ENCODE measurements around the gene MICU2. TPM values are rescaled to one million over a fixed set of nuclear protein-coding genes. Genes with fewer than 3 reads are reported as not detected.

MICU2 gene
- total and polyA plus RNA-seq, 10 of the 15 experiments (the other 5 are each of a cell fraction or from before 2014, with no cell fraction given): 17.7 to 56.6 (median 43.8) TPM

DNA sequence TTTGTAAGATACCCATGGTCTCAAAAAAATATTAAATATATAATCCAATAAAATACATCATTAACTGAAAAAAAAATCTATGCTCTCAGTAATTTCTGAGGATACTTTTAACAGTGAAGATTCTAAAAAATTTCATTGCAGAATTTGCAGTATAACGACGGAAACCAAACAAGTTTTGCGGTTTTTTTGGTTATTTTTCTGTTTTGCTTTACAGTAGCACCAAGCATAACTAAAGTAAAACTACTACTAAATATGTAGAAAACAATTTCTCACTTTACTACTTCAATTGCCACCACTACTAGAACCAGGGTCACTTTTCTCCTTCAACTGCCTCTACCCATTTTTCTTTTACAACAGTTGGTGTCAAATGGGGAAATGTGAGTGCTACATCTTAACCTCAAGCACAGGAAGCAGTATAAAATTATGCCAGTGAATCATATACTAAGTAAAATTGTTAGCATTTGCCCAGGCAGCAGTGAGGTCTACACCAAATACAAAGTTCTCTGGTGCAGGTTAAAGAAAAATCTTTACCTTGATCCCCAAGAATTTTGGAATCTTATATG, 24.1 kb downstream of the MICU2 start:
- Histone ChIP-seq H3K9me3 (replicated peaks; ENCODE audit: control insufficient read depth, insufficient read depth, low read length) (peaks cover 8% of the 10 kb centered on the region), H3K27ac (ENCODE audit: control insufficient read depth, insufficient read depth) (no peak overlapping the region), H3K9ac (ENCODE audit: control insufficient read depth, insufficient read depth, low read length) (no peak overlapping the region), H3K79me2 (ENCODE audit: control insufficient read depth, insufficient read depth, low read length) (peaks cover 4% of the 10 kb centered on the region), H3K4me3 (no peak overlapping the region), H3K4me2 (ENCODE audit: control insufficient read depth, insufficient read depth) (peak overlapping the region; percentile 54; the same call in 1 of the 2 replicates), H3K36me3 (ENCODE audit: control insufficient read depth in 2 of 2, insufficient read depth in 2 of 2, low read length in 1 of 2) (0 out of 4 replicates have a peak, but pooled peaks cover 0 to 2% of the 10 kb centered on the region in 2 experiments), H4K20me1 (ENCODE audit: control insufficient read depth, insufficient read depth) (no peaks in the 10 kb centered on the region), H2AFZ (ENCODE audit: control insufficient read depth, low read depth, low read length) (no peak overlapping the region), H3K4me1 (ENCODE audit: control insufficient read depth, insufficient read depth, low read length) (peaks cover 4% of the 10 kb centered on the region), H3K27me3 (replicated peaks in 1 of 2; ENCODE audit: control insufficient read depth in 2 of 2, insufficient read depth in 2 of 2, low read length in 1 of 2) (no peaks in the 10 kb centered on the region)
- no TSS peak for BruUV-seq (replicated peaks)
- ChIA-PET RAD21 (ENCODE audit: unreplicated experiment) (interaction anchor here (1.1 kb wide), 1 partner anchor 24 kb away, joined by 3 read pairs; the partner anchor contains the start of gene MICU2), POLR2A (no interaction called here), CTCF (interaction anchor here (0.8 kb wide), 1 partner anchor 9 kb away, joined by 3 read pairs; no protein-coding TSS in a partner anchor), SMC1A (ENCODE audit: uncharacterized antibody, unreplicated experiment) (interaction anchor here (1.3 kb wide), 1 partner anchor 20 kb away, joined by 3 read pairs; no protein-coding TSS in a partner anchor)
- intact Hi-C loops (cut with micrococcal nuclease; ENCODE audit: unreplicated experiment) (no loop called here), in situ Hi-C loops (cut with MboI) (loop anchor here (5.0 kb wide), 1 partner anchor 53 kb away; no protein-coding TSS in a partner anchor)
- FAIRE-seq: peak; percentile 76
- peak; percentile 19 for DNase-seq (ENCODE audit: low read depth, low spot score)
- TF ChIP-seq NFIC (IDR thresholded peaks at IDR 0.05; ENCODE audit: low read depth, low read length) (no peak), RUNX3 (IDR thresholded peaks at IDR 0.05; ENCODE audit: low read length) (peak; percentile 62), MYC (IDR thresholded peaks at IDR 0.05; ENCODE audit: insufficient read depth, insufficient read length, insufficient replicate concordance, low read length, severe bottlenecking) (no peak), SMAD1 (IDR thresholded peaks at IDR 0.05; ENCODE audit: low read depth, partially characterized antibody) (no peak)
- peak; percentile 83 for ATAC-seq
- 0% methylated on average over 3 of the region's 3 CpGs for WGBS (ENCODE audit: insufficient coverage, insufficient replicate concordance, low lambda C conversion rate, missing lambda C conversion rate)

DNA sequence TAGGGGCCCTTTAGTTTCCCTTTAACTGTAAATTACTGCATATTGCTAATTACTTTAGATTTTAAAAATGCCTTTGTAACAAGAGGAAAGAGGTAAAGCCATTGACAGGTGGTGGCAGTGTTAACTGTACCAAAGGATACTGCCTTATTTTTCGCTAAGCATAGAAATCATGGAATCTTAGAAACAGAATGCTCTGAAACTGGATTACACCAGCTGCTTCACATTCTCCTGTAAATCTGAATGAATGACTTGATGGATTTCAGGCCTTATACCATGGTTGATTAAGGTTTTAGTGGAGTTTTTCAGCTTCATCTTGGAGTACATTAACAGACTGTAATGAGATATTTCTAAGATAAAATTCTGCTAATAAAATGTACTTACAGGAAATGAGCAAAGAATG, 25.2 kb downstream of the MICU2 start:
- Histone ChIP-seq H3K9ac (ENCODE audit: control insufficient read depth, insufficient read depth, low read length) (no peak overlapping the region), H3K4me2 (ENCODE audit: control insufficient read depth, insufficient read depth) (no peak overlapping the region), H3K4me3 (no peak overlapping the region), H3K36me3 (ENCODE audit: control insufficient read depth in 2 of 2, insufficient read depth in 2 of 2, low read length in 1 of 2) (0 out of 4 replicates have a peak, but pooled peaks cover 0 to 2% of the 10 kb centered on the region in 2 experiments), H4K20me1 (ENCODE audit: control insufficient read depth, insufficient read depth) (no peaks in the 10 kb centered on the region), H3K9me3 (replicated peaks; ENCODE audit: control insufficient read depth, insufficient read depth, low read length) (peaks cover 8% of the 10 kb centered on the region), H3K27ac (ENCODE audit: control insufficient read depth, insufficient read depth) (no peak overlapping the region), H3K79me2 (ENCODE audit: control insufficient read depth, insufficient read depth, low read length) (peaks cover 4% of the 10 kb centered on the region), H2AFZ (ENCODE audit: control insufficient read depth, low read depth, low read length) (no peak overlapping the region), H3K4me1 (ENCODE audit: control insufficient read depth, insufficient read depth, low read length) (peaks cover 4% of the 10 kb centered on the region), H3K27me3 (replicated peaks in 1 of 2; ENCODE audit: control insufficient read depth in 2 of 2, insufficient read depth in 2 of 2, low read length in 1 of 2) (no peaks in the 10 kb centered on the region)
- in situ Hi-C loops (cut with MboI) (loop anchor here (5.0 kb wide), 1 partner anchor 51 kb away; no protein-coding TSS in a partner anchor), intact Hi-C loops (cut with micrococcal nuclease; ENCODE audit: unreplicated experiment) (no loop called here)
- DNase-seq (ENCODE audit: low read depth, low spot score) (no peak), FAIRE-seq (no peak), ATAC-seq (no peak)
- ChIA-PET SMC1A (ENCODE audit: uncharacterized antibody, unreplicated experiment) (interaction anchor here (0.6 to 1.5 kb wide), 2 partner anchors 21 to 1070 kb away, joined by 3 to 5 read pairs; no protein-coding TSS in a partner anchor), RAD21 (ENCODE audit: unreplicated experiment) (no interaction called here), POLR2A (no interaction called here), CTCF (no interaction called here)
- 100% methylated on average over 1 of the region's 1 CpG for WGBS (ENCODE audit: insufficient coverage, insufficient replicate concordance, low lambda C conversion rate, missing lambda C conversion rate)
- BruUV-seq (replicated peaks): no TSS peak
- TF ChIP-seq SRF (IDR thresholded peaks at IDR 0.05; ENCODE audit: low read depth in 2 of 2, low read length in 2 of 2): no peak
- TF ChIP-seq, protein P1, sequence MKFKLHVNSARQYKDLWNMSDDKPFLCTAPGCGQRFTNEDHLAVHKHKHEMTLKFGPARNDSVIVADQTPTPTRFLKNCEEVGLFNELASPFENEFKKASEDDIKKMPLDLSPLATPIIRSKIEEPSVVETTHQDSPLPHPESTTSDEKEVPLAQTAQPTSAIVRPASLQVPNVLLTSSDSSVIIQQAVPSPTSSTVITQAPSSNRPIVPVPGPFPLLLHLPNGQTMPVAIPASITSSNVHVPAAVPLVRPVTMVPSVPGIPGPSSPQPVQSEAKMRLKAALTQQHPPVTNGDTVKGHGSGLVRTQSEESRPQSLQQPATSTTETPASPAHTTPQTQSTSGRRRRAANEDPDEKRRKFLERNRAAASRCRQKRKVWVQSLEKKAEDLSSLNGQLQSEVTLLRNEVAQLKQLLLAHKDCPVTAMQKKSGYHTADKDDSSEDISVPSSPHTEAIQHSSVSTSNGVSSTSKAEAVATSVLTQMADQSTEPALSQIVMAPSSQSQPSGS (IDR thresholded peaks at IDR 0.05; ENCODE audit: low read length): no peak
- TF ChIP-seq RUNX3 (IDR thresholded peaks at IDR 0.05; ENCODE audit: low read length): no peak
- no peak for TF ChIP-seq POLR2A (IDR thresholded peaks at IDR 0.05; ENCODE audit: low read depth, low read length)
- no peak for TF ChIP-seq YY1 (IDR thresholded peaks at IDR 0.05; ENCODE audit: low read depth, low read length)
- TF ChIP-seq IKZF1 (conservative IDR thresholded peaks at IDR 0.05): no peak
- TF ChIP-seq ZNF384 (IDR thresholded peaks at IDR 0.05; ENCODE audit: borderline replicate concordance, low read depth, low read length): no peak
- TF ChIP-seq SUZ12 (IDR thresholded peaks at IDR 0.05; ENCODE audit: unreplicated experiment): no peak
- no peak for TF ChIP-seq SMAD5 (IDR thresholded peaks at IDR 0.05; ENCODE audit: low read depth)
- TF ChIP-seq MXI1 (IDR thresholded peaks at IDR 0.05; ENCODE audit: low read depth, low read length): no peak
- TF ChIP-seq, protein P2, sequence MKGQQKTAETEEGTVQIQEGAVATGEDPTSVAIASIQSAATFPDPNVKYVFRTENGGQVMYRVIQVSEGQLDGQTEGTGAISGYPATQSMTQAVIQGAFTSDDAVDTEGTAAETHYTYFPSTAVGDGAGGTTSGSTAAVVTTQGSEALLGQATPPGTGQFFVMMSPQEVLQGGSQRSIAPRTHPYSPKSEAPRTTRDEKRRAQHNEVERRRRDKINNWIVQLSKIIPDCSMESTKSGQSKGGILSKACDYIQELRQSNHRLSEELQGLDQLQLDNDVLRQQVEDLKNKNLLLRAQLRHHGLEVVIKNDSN (IDR thresholded peaks at IDR 0.05; ENCODE audit: borderline replicate concordance, extremely low read length, insufficient read depth, low read depth, low read length): no peak
- no peak for TF ChIP-seq MYB (IDR thresholded peaks at IDR 0.05; ENCODE audit: borderline replicate concordance, low read depth, low read length)
- no peak for TF ChIP-seq TCF7 (IDR thresholded peaks at IDR 0.05; ENCODE audit: borderline replicate concordance)

Measured in GM12878 (cell line).